Measurements from ENCODE around the gene RXFP4.
"Not testable (repeated sequence)": the region's sequence is repeated elsewhere in the genome, so short reads cannot be mapped to it uniquely, and the experiment has no call there.

RXFP4 gene

DNA sequence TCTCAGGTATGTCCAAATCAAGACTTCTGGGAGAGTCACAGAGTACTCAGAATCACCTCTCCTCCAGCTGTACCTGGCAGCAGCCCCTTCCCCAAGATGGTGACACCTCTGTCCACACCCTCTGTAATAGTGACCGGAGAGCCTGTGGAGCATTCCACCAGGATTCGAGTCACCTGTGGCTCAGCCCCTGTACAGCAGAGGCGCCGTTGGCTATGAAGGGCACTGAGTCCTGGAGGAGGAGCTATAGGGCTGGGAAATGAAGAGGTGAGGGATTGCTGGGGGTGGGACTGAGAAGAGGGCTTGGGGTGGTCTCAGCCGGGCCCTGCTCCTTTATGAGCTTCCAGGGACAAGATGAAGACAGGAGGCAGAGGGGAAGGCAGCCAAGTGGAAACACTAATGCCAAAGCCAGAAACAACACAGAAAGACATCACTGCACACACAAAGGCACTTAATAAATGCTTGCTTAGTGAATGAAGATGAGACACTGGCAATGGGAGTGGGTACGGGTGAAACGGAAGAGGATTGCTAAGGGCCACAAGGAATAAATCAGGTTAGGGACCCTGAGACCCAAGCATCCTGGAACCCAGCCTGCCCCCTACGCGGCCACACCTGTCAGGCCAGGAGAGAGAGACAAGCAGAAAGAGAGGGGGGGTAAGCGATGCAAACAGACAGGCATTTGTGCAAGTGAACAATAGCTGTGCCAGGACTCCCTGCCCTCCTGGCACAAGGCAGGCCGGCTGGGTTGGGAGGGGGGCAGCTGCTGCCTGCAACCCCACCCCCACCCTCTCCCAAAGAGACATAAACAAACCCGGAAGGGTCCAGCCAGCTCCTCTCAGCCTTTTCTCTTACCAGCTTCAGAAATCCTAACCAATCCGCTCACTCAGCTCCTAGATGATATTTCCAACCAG lies 33.0 kb downstream of the RXFP4 start:
- DNase-seq, result no peak

GRCh38 chr1:155975375-155976061 lies 34.1 kb downstream of the RXFP4 start:
- DNase-seq, result no peak
- in situ Hi-C loops (cut with HindIII; ENCODE audit: low pct_ligation_motif_present, low pct_unique_long_range_greater_than_20kb, low sequenced_read_pairs), result no loop called here

More for the DNA sequence above, 33.0 kb downstream of the RXFP4 start:
- in situ Hi-C loops (cut with HindIII; ENCODE audit: low pct_ligation_motif_present, low pct_unique_long_range_greater_than_20kb, low sequenced_read_pairs), result no loop called here

DNA sequence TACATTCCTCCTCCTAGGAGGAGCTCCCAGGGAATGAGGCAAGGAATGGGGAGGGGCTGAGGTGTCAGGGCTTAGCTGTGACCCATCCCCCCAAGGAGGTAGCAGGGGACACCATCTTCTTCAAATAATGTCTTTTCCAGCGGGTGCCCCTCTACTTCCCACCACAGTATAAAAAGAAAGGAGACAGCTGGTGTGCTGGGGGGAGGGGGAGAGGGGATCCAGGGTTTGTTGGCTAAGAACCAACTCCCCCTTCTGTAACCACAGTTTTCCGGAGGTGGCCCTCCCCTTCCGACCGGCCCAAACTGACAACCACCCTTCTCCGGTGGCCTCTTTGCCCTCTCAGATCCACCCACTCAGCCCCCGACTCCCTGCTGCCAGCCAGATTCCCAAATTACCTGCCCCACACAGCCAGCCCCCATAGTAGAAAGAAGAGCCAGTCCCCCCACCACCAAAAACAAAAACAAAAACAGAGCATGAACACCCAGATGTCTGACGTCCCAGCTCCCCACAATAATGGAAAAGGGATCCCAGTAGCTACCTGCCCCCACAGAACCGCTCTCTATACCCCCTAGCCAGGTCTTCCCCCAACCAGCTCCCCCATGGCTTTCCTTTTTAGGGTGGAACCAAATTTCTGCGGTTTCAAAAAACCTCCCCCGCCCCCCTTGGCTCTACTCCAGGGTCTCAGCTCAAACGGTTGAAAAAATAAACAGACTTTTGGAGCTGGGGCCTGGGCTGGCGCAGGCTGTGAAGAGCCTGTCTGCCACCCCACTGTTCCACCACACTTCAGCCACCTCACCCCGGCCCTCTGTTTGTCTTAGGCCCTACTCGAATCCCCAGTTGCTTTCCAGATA lies 34.8 kb downstream of the RXFP4 start:
- peak; percentile 50 for DNase-seq
- in situ Hi-C loops (cut with HindIII; ENCODE audit: low pct_ligation_motif_present, low pct_unique_long_range_greater_than_20kb, low sequenced_read_pairs), result no loop called here

GRCh38 chr1:155976913-155977689 lies 35.7 kb downstream of the RXFP4 start:
- no peak for DNase-seq
- in situ Hi-C loops (cut with HindIII; ENCODE audit: low pct_ligation_motif_present, low pct_unique_long_range_greater_than_20kb, low sequenced_read_pairs), result no loop called here

GRCh38 chr1:155977690-155978324 lies 36.4 kb downstream of the RXFP4 start:
- peak; percentile 26 for DNase-seq
- in situ Hi-C loops (cut with HindIII; ENCODE audit: low pct_ligation_motif_present, low pct_unique_long_range_greater_than_20kb, low sequenced_read_pairs), result no loop called here

DNA sequence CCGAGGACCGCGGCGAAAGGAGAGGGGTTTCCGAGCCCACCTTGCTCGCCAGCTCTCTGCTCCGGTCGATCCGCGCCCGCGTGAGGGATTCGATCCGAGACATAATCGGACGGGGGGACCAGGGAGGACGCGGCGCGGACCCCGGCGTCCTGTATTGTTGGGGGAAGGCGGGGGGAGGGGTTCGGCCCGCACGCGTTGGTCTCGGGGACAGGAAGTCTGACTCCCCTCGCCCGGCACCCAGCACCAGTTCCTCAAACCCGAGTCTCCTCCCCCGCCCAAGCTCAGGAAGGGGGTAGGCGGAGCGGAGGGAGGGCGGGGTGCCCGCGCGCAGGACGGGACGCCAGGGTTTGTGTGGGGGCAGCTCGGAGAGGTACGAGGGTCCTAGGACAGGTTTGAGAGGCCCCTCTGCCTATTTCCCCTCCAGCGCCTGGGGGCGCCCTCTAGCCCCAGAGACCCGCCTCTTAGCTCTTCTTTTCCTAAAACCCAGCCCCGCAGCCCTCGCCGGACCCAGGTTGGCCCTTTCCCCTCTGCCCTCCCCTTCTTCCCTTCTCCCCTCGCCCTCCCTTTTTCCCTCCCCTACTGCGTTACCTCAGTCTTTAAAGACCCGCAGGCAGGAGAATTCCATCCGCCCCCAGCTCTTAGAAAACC lies 37.0 kb downstream of the RXFP4 start, which contains the start of gene ARHGEF2:
ARHGEF2 (minus strand) TSS at position 223 of the 648 bp plus-strand sequence; CDS start at position 103, 120 bp downstream.
- in situ Hi-C loops (cut with HindIII; ENCODE audit: low pct_ligation_motif_present, low pct_unique_long_range_greater_than_20kb, low sequenced_read_pairs), result no loop called here
- DNase-seq, result peak; percentile 82

GRCh38 chr1:155978973-155979429 lies 37.6 kb downstream of the RXFP4 start:
- in situ Hi-C loops (cut with HindIII; ENCODE audit: low pct_ligation_motif_present, low pct_unique_long_range_greater_than_20kb, low sequenced_read_pairs), result no loop called here
- peak; percentile 48 for DNase-seq

- in situ Hi-C loops (cut with HindIII; ENCODE audit: low pct_ligation_motif_present, low pct_unique_long_range_greater_than_20kb, low sequenced_read_pairs), result no loop called here
- peak; percentile 38 for DNase-seq
These were observed 38.3 kb downstream of the RXFP4 start for GRCh38 chr1:155979597-155980343.

DNA sequence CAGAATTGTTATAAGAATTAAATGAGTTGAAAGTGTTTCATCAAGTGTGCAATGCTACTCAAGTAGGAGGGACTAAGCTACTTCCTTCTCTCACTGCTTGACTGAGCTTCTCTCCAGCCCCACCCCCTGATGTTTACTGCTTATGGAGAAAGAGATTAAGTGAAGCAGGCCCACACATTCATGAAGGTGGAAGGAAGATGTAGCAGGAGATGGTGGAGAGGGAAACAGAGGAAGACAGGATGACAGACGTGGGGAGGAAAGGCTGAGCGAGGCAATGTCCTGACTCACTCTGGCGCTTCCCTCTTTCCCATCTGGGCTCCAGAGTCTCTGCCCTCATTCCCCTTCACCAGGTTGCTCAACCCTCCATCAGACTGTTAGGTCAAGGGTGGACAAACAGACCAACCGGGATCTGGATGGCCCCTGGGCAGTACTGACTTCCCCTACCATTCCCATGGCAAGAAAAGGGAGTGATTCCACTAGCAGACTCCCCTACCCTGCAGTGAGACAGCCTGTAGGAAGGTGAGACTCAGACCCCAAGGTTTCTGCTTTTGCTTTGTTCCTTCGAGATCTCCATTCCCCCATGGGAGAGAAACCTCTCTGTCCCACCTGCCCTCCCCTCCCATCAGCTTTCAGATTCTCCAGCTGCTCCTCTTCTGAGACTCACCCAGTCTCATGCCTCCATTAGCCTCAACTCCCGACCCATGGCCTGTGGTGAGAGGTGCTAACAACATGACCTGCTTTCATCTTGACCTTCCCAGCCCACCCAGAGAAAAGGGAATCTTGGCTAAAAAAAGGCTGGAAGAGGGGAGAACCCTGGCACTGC lies 40.0 kb downstream of the RXFP4 start:
- in situ Hi-C loops (cut with HindIII; ENCODE audit: low pct_ligation_motif_present, low pct_unique_long_range_greater_than_20kb, low sequenced_read_pairs), result no loop called here
- DNase-seq, result peak; percentile 67

- in situ Hi-C loops (cut with HindIII; ENCODE audit: low pct_ligation_motif_present, low pct_unique_long_range_greater_than_20kb, low sequenced_read_pairs), result no loop called here
- no peak for DNase-seq
These were observed 40.7 kb downstream of the RXFP4 start for GRCh38 chr1:155982106-155982505.

DNA sequence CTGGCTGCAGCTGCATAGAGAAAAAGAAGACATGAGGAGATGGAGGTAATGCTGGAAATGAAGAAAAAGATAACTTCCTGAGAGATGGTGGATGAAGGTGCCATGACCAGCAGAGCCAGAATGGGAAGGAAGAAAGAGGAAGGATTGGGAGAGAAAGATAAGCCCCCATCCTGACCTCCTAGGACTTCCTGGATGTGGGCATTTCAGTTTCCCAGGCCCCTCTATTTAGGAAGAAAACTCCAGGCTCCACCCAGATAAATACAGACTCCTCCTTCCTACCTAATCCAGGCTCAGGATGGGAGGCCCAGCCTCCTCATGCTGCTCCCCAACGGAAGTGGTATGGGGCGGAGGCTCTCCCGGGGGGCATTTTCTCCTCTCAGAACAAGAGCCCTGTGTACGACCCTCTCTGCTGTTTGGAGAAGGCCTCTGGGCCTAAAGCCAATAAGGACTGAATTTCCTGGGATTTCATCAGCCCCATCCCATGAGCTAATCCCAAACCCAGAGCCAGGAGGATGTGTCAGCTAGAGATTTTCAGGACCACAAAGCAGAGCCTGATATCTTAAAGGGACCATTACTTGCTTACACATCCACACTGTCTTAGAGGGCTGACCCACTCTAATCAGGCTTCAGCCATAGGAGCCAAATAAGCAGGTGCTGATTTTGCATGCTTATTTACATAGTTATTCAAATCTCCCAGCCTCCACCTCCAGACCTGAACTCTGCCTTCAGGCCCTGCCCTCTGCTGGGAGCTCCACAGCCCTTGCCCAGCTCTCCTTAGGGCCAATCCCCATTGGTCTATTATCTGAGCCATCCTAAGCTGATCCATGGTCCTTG lies 42.0 kb downstream of the RXFP4 start:
- peak; percentile 86 for DNase-seq
- in situ Hi-C loops (cut with HindIII; ENCODE audit: low pct_ligation_motif_present, low pct_unique_long_range_greater_than_20kb, low sequenced_read_pairs), result no loop called here

GRCh38 chr1:155984341-155984740 lies 42.9 kb downstream of the RXFP4 start:
- DNase-seq, result no peak
- in situ Hi-C loops (cut with HindIII; ENCODE audit: low pct_ligation_motif_present, low pct_unique_long_range_greater_than_20kb, low sequenced_read_pairs), result no loop called here

DNA sequence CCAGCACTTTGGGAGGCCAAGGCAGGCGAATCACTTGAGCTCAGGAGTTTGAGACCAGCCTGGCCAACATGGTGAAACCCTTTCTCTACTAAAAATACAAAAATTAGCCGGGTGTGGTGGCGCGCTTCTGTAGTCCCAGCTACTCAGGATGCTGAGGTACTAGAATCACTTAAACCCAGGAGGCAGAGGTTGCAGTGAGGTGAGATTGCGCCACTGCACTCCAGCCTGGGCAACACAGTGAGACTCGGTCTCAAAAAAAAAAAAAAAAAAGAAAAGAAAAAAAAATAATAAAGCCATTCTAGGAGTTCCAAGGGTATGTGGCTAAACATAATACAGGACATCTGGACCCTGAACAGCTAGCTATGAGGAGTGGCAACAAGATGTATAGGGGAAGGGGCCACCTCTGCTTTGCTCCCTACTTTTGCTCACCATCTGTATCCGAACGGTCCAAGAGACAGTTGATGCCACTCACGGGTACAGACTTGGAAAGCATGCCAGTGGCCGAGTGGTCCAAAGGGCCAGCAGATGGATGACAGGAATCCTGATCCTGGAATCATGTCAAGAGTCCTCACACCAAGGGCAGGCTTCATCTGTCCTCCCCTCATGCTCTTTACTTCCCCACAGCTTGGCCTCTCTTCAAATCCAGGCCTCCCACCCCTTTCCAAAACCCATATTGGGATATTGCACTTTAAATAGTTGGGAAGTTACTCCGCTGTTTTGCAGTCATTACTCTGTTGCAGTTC lies 43.6 kb downstream of the RXFP4 start:
- DNase-seq; in situ Hi-C loops (cut with HindIII; ENCODE audit: low pct_ligation_motif_present, low pct_unique_long_range_greater_than_20kb, low sequenced_read_pairs): not testable (repeated sequence)

DNA sequence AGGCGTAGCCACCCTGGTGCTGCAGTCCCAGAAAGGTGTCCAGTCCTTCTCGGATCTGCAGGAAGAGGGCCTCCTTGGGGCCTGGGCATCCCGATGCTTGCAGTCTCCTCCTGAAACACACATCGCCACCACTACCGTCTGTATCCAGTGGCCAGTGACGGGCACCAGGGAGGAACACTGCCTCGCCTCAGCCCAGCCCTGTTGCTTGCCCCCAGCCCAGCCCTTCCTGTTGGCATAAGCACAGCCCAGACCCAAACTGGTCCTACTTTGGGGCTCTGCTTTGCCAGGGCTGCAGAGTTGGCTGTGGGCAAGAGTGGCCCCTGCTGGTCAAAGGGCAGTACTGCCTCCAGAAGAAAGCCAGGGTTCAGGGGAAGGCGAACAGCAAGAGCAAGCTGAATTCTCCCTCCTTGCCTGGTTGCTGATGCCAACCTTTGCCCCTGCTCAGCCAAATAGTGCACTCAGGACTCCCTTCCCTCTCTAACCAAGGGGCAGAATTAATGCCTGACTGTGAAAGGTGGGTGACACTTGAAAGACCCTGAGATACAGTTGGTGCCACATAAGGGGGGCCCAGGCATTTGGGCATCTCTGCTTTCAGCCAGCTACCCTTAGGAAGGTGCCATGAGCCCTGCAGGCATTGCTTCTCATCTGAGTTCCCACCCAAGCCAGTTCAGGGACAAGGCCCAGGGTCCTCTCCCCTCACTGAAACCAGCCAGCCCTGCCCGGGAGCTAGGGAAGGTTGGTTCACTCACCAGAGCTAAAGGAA lies 48.0 kb downstream of the RXFP4 start:
- peak; percentile 67 for DNase-seq
- in situ Hi-C loops (cut with HindIII; ENCODE audit: low pct_ligation_motif_present, low pct_unique_long_range_greater_than_20kb, low sequenced_read_pairs), result no loop called here

Data from ACHN (cell line).